Measurements from ENCODE around the gene SMIM22.

- TF ChIP-seq CTCF (IDR thresholded peaks at IDR 0.05) (no peak), POLR2A (IDR thresholded peaks at IDR 0.05) (no peak)
Measured at GRCh38 chr16:4795181-4795827, at the start of gene SMIM22.
